WTC11 (cell line): ENCODE data around the gene RIPK1.

Experiments used
- CTCF ChIP-seq: fragments of 200-600 bp; IDR thresholded peaks from 2 replicates; pipeline ENCODE4 v1.8.0; 2022; ENCODE audit warnings: antibody characterized with exemption
- ETV6 ChIP-seq: sonication (generic); formaldehyde crosslinking; IDR thresholded peaks from 2 replicates; pipeline ENCODE4 v1.8.1; 2022; ENCODE audit warnings: mild to moderate bottlenecking, missing genetic modification reagents
- MAX ChIP-seq: sonication (generic); formaldehyde crosslinking; IDR thresholded peaks from 2 replicates; pipeline ENCODE4 v1.8.0; 2022; ENCODE audit warnings: mild to moderate bottlenecking, missing genetic modification reagents

- no peak for TF ChIP-seq ETV6 (CRISPR knock-in tag)
- TF ChIP-seq CTCF: no peak
- no peak for TF ChIP-seq MAX (CRISPR knock-in tag)
Measured at GRCh38 chr6:3128356-3129108, 60.2 kb downstream of the RIPK1 start.
